Fibroblast of peridontal ligament (primary cell): ENCODE measurements around the gene SORD.
"Not testable (repeated sequence)": the region's sequence is repeated elsewhere in the genome, so short reads cannot be mapped to it uniquely, and the experiment has no call there.

Experiments used
- DNase-seq: peaks from one replicate; pipeline ENCODE4 v3.0.0-alpha.2; 2010; ENCODE audit errors: extremely low read depth

The SORD gene

GRCh38 chr15:45097466-45097865 lies 74.5 kb downstream of the SORD start:
- DNase-seq: no peak

GRCh38 chr15:45099549-45100165 lies 76.7 kb downstream of the SORD start:
- no peak for DNase-seq

GRCh38 chr15:45100884-45101625 lies 78.1 kb downstream of the SORD start:
- DNase-seq: no peak

GRCh38 chr15:45101749-45102148 lies 78.8 kb downstream of the SORD start:
- DNase-seq: no peak

- no peak for DNase-seq
Measured at GRCh38 chr15:45102226-45102625, 79.2 kb downstream of the SORD start.

- DNase-seq: not testable (repeated sequence)
Measured at GRCh38 chr15:45104170-45104569, 81.2 kb downstream of the SORD start.

- no peak for DNase-seq
Measured at GRCh38 chr15:45105586-45105985, 82.6 kb downstream of the SORD start.

- DNase-seq: no peak
Measured at GRCh38 chr15:45106002-45106790, 83.2 kb downstream of the SORD start.

GRCh38 chr15:45107941-45108630 lies 85.1 kb downstream of the SORD start:
- DNase-seq: no peak

- no peak for DNase-seq
Measured at GRCh38 chr15:45110256-45110820, 87.3 kb downstream of the SORD start.

GRCh38 chr15:45111390-45112142 lies 88.6 kb downstream of the SORD start:
- DNase-seq: no peak

GRCh38 chr15:45112143-45112590 lies 89.2 kb downstream of the SORD start:
- DNase-seq: no peak

GRCh38 chr15:45112591-45113379 lies 89.8 kb downstream of the SORD start:
- DNase-seq: no peak

GRCh38 chr15:45113380-45113990 lies 90.5 kb downstream of the SORD start:
- DNase-seq: no peak

GRCh38 chr15:45114076-45114750 lies 91.2 kb downstream of the SORD start, which contains the start of the genes DUOX2 and DUOXA2:
Gene DUOX2 (minus strand): TSS chr15:45114172. CDS start chr15:45113411, 761 bp downstream.
Gene DUOXA2 (plus strand): TSS chr15:45114326. CDS start chr15:45114606, 280 bp downstream.
- DNase-seq: no peak

- DNase-seq: no peak
Measured at GRCh38 chr15:45114751-45115085, 91.7 kb downstream of the SORD start.

- no peak for DNase-seq
Measured at GRCh38 chr15:45115312-45115820, 92.4 kb downstream of the SORD start.

GRCh38 chr15:45116006-45116481 lies 93.0 kb downstream of the SORD start:
- DNase-seq: no peak
